T1000 (cell line): ENCODE results near the gene PEX26.
"Not testable (repeated sequence)": the region's sequence is repeated elsewhere in the genome, so short reads cannot be mapped to it uniquely, and the experiment has no call there.

ENCODE experiments used
- DNase-seq: peaks from one replicate; lab custom pipeline; 2025; ENCODE audit warnings: mixed read lengths; lab: John Stamatoyannopoulos, UW

The PEX26 gene

GRCh38 chr22:18096823-18097222 lies 19.0 kb downstream of the PEX26 start:
- DNase-seq = no peak

GRCh38 chr22:18100781-18101180 lies 23.0 kb downstream of the PEX26 start:
- no peak for DNase-seq

DNA sequence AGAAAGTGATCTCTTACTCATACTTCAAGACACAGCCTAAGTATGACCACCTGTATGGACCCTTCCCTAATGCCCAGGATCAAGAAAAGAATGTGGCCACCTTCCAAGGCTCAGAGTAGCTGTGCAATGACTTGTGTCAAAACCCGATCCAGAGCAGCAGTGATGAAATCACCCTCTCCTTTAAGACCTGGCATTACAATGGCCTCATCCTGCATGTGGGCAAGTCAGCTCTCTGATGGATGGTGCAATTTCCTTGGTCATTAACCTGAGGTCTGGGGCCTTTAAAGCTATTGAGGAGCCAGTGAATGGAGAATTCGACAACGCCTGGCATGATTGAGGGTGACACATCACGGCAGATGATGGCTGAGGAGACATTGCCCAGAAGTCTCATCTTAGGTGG lies 23.7 kb downstream of the PEX26 start:
- no peak for DNase-seq

- DNase-seq = no peak
Measured at GRCh38 chr22:18103527-18104269, 25.9 kb downstream of the PEX26 start.

DNA sequence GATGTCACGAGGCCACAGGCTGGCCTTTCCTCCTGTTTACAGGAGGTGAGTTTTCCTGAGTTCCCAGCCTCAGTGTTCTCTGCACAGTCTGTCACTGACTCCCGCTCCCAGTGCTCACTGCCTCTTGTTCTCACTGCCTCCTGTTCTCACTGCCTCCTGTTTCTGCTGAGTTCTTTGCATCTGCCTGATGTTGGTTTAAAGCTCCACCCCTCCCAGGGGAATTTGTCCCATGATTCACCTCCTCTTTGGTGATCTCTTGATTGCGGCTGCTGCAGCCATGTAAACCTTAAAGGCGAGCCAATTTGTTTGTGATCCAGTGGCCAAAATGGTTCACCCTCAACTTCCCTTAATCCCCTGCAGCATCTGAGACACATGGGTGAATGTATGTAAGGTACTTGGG lies 26.8 kb downstream of the PEX26 start:
- DNase-seq = no peak

GRCh38 chr22:18105981-18106380 lies 28.2 kb downstream of the PEX26 start:
- not testable (repeated sequence) for DNase-seq

DNA sequence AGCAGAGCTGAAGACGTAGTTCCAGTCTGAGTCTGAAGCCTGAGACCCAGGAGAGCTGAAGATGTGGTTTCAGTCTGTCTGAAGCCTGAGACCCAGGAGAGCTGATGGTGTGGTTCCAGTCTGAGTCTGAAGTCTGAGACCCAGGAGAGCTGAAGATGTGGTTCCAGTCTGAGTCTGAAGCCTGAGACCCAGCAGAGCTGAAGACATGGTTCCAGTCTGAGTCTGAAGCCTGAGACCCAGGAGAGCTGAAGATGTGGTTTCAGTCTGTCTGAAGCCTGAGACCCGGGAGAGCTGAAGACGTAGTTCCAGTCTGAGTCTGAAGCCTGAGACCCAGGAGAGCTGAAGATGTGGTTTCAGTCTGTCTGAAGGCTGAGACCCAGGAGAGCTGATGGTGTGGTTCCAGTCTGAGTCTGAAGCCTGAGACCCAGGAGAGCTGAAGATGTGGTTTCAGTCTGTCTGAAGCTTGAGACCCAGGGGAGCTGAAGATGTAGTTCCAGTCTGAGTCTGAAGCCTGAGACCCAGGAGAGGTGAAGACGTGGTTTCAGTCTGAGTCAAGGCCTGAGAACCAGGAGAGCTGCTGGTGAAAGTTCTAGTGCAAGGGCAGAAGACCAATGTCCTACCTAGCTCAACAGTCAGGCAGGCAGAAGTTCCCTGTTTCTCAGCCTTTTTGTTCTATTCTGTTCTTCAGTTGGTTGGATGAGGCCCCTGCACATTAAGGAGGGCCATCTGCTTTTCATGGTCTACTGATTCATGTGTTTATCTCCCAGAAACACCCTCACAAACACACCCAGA lies 29.0 kb downstream of the PEX26 start:
- not testable (repeated sequence) for DNase-seq

DNA sequence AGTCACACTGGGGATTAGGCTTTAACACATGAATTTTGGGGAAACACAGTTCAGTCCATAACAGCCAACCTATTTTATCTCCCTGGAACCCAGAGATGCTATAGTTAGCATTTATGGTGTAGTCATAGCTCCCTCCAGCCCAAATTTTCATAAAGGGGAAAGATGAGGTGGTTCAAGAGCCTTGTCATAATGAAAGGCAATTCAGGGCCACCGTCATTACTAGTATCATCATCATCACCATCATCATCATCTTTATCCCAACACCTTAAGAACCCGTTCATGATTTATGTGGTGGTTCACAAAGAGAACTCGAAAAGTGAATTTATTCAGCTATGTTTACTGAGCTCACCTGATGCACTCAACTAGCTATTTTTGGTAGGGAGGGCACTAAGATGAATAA lies 30.4 kb downstream of the PEX26 start:
- no peak for DNase-seq

- DNase-seq = no peak
Measured at GRCh38 chr22:18109410-18110193, 31.8 kb downstream of the PEX26 start.

DNA sequence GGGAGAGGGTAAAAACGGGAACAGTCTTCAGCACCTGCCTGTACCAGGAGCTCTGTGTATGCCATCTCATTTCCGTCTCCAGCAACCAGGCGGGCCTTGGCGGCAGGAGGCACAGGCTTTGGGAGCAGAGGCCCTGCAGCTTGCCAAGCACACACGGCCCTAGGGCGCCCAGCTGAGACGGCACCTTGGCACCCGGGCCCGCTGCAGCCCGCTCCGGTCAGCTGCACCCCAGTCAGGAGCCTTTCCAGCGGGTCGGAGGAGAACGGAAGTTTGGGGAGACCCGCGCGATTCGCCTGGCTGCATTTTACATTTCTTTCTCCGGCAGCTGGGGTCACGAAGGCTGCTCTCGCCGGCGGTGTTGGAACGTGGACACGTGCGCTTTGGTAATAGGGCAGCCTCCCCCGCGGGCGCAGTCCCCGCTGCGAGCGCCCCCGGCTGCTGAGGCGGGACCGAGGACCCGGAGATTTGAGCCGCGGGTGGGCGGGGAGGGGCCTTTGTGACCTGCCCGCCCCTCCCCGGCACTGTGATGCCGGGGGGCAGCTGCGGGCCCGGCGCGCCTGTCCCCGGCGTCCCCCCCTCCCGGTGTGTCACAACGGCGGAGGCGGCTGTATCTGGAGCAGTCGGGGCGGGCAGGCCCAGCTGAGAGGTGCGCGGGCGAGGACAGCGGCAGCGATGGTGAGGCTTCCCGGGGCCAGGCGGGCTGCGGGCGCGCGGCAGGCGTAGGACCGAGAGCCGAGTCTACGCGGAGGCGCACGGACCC lies 32.6 kb downstream of the PEX26 start, which contains the start of gene TUBA8:
TSS of gene TUBA8 (plus strand) at position 616 of the 760 bp plus-strand sequence. CDS start at position 673, 57 bp downstream.
- DNase-seq = no peak

DNA sequence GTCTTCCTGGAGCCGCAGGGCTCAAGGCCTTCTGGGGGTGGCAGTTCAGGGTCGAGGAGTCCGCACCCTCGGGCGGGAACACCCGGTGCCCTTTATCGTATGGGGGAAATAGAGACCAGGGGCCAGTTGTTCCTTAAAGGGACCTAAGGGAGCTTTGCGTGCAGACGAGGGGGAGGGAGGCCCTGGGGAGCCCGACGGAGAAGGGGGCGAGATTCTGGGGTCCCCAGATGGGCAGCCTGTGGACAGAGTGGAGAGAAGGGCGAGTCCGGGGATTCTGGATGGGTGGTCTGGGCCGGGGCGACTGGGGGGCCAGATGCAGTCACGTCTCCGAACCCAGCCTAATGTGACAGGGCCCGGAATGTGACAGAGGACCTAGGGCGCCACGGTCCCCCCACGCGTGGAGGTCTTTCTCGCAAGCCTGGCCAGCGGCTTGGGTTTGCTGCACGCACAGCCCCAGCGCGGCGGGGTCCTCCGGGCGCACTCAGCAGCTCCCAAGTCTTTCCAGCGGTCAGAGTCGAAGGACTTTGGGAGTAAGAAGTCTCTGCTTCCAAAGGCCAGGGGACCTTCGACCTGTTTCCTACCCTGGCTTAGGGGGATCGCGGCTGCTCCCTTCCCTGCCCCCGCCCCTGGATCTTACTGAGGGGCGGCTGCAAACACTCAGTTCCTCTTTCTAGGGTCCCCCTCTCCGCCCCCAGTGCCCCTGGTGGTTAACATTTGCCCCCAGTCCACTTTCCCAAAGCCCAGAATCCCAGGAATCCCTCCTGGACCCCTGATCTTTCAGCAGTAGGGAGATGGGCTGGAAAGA lies 33.4 kb downstream of the PEX26 start:
- DNase-seq = no peak

- DNase-seq = no peak
Measured at GRCh38 chr22:18111759-18112330, 34.1 kb downstream of the PEX26 start.

GRCh38 chr22:18112440-18112839 lies 34.6 kb downstream of the PEX26 start:
- DNase-seq = no peak

DNA sequence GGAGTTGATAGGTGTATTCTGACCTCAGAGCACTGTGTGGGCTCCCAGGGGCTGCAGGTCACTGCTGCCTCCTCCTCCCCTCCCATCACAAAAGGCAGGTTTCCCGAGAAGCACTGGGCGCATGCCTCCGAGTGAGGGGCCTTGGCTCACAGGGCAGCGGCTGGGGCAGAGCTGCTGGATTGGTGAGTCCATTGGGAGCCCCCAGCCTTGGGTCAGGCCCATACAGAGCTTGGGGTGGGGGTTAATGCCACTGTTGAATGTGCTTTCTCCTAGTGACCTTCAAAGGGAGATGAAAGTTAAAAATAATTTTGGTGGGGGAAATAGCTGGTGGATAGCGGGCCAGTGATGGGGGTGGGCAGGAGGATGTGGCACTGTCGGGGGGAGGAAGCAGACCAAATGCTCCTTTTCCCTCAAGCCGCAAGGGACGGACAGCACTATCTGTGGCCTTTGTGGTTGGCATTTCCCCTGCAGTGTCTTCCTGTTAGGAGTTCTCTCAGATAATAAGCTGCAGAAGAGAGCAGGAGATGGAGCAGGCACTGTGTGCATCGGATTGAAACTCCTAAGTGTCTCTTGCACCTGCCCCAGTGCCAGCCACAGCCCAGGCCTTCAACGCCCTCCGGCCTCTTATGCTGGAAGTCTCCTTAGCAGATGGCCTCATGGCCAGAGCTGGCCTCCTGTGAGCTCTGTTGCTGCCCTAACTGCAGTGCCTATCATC lies 36.0 kb downstream of the PEX26 start:
- DNase-seq = no peak

- DNase-seq = no peak
Measured at GRCh38 chr22:18114495-18114894, 36.7 kb downstream of the PEX26 start.

- no peak for DNase-seq
Measured at GRCh38 chr22:18114976-18115652, 37.3 kb downstream of the PEX26 start.

DNA sequence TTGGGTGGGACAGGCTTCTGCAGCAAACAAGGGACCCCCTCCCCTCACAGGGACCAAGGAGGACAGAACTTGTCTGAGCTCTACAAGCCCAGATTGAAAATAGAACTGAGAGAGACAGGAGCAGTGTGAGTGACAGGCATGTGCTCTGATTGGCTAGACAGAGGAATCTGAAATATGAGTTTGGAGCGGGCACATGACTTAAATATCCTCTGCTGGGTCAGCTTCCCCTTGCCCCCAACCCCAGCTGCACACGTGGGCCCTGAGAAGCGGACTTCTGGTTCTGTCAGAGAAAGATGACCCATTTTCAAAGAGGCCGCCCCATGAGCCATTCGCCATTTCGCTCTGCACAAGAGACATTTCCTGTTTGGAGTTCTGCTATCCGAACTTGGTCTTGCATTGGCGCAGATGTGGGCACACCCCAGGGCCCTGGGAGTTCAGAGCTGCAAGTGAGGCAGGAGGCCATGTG lies 38.1 kb downstream of the PEX26 start:
- no peak for DNase-seq

DNA sequence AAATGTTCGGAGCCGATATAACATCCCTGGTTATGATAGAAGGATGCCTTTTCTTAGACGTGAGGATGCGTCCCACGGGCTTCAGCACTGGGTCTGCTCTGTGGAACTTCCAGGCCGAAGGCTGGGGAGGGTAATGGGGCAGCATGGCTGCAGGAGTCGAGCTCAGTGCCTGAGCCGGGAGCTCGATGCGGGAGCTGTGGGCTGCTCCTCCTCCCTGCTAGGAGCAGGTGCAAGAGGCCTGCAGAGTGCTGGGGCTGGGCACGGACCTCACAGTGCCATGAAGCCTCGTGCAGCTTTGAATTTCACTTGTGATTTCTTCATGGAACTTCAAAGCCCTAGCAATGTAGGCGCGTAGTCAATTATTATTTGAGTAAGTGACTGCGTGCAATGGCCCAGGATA lies 38.8 kb downstream of the PEX26 start:
- no peak for DNase-seq

GRCh38 chr22:18118345-18118915 lies 40.6 kb downstream of the PEX26 start:
- DNase-seq = no peak
